ENCODE data around the gene STX2.

- no peak for TF ChIP-seq CTCF (conservative IDR thresholded peaks at IDR 0.05; ENCODE audit: low read length)
- no peak for TF ChIP-seq EZH2phosphoT487 (IDR thresholded peaks at IDR 0.05; ENCODE audit: borderline replicate concordance, low read depth, low read length)
Observed at GRCh38 chr12:130780880-130781575, 58.0 kb downstream of the STX2 start.

Measured in OCI-LY7 (cell line).